HepG2 (cell line): ENCODE data around the gene PTMA.

ENCODE experiments used
- EZH2 ChIP-seq: conservative IDR thresholded peaks from 2 replicates; pipeline ENCODE4 v1.6.1; 2012; ENCODE audit warnings: mild to moderate bottlenecking, low read depth, low read length, moderate library complexity
- KLF16 ChIP-seq, 2 experiments: sonication (generic) in 1 of 2; formaldehyde crosslinking in 1 of 2; IDR thresholded peaks; 2 replicates each; pipeline versions ENCODE4 v1.6.1 to v1.8.0; 2016 to 2023; ENCODE audit warnings: missing genetic modification reagents in 2 of 2, missing compliant biosample characterization in 1 of 2
- PITX1 ChIP-seq: sonication (generic); formaldehyde crosslinking; IDR thresholded peaks from 2 replicates; pipeline ENCODE4 v1.5.1; 2020; ENCODE audit warnings: mild to moderate bottlenecking, missing genetic modification reagents
- SMAD1 ChIP-seq: sonication (generic); formaldehyde crosslinking; IDR thresholded peaks from 2 replicates; pipeline ENCODE4 v1.4.0; 2020; ENCODE audit warnings: missing genetic modification reagents, low read depth, mild to moderate bottlenecking, borderline replicate concordance
- XBP1 ChIP-seq: sonication (generic); formaldehyde crosslinking; IDR thresholded peaks from 2 replicates; pipeline ENCODE4 v1.5.0; 2020; ENCODE audit warnings: missing genetic modification reagents
- YY1 ChIP-seq: IDR thresholded peaks from 2 replicates; pipeline ENCODE4 v1.6.1; 2011; ENCODE audit warnings: low read length, low read depth, moderate library complexity, mild to moderate bottlenecking; ENCODE audit not compliant: insufficient read depth, insufficient replicate concordance
- ZBTB8A ChIP-seq: sonication (generic); formaldehyde crosslinking; IDR thresholded peaks from 2 replicates; pipeline ENCODE4 v1.4.0; 2020; ENCODE audit warnings: mild to moderate bottlenecking, low read depth, missing genetic modification reagents, borderline replicate concordance
- ZNF143 ChIP-seq: sonication (generic); formaldehyde crosslinking; IDR thresholded peaks from 2 replicates; pipeline ENCODE4 v1.4.0; 2020; ENCODE audit warnings: missing genetic modification reagents
- ZNF501 ChIP-seq: sonication (generic); formaldehyde crosslinking; IDR thresholded peaks from 2 replicates; pipeline ENCODE4 v1.5.1; 2020; ENCODE audit warnings: mild to moderate bottlenecking, moderate library complexity, missing genetic modification reagents
- TF ChIP-seq, protein P1 (sequence below): sonication (generic); formaldehyde crosslinking; IDR thresholded peaks from 2 replicates; pipeline ENCODE4 v1.8.0; 2022; ENCODE audit warnings: missing genetic modification reagents, mild to moderate bottlenecking, borderline replicate concordance
- TF ChIP-seq, protein P2 (sequence below): sonication (generic); formaldehyde crosslinking; IDR thresholded peaks from 2 replicates; pipeline ENCODE4 v1.5.1; 2020; ENCODE audit warnings: mild to moderate bottlenecking, missing genetic modification reagents, borderline replicate concordance
- TF ChIP-seq, protein P3 (sequence below): sonication (generic); formaldehyde crosslinking; IDR thresholded peaks from 2 replicates; pipeline ENCODE4 v1.5.0; 2020; ENCODE audit warnings: mild to moderate bottlenecking, missing genetic modification reagents, moderate library complexity

DNA sequence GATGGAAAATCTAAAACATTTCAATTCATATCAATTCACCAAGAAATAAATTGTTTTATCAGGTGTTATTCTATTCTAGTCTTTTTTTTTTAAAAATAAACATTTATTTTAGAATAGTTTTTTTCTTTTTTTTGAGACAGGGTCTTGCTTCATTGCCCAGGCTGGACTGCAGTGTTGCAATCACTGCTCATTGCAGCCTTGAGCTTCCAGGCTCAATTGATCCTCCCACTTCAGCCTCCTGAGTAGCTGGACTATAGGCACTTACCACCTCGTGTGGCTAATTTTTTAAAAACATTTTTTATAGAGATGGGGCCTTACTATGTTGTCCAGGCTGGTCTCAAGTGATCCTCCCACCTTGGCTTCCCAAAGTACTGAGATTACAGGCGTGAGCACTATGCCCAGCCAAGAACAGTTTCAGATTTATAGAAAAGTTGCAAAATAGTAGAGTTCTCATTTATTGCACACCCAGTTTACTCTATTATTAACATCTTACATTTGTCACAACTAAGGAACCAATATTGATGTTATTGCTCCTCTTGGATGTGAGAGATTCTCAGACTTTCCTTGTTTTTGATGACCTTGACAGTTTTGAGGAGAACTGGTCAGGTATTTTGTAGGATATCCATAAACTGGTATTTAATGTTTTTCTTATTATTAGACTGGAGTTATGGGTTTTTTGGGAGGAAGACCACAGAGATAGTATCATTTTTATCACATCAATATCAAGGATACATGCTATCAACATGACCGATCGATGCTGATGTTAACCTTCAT is 42.9 kb downstream of the PTMA start:
- TF ChIP-seq EZH2 (no peak), PITX1 (CRISPR knock-in tag) (no peak), KLF16 (CRISPR knock-in tag; IDR thresholded peaks at IDR 0.05) (no peak), YY1 (no peak), ZNF501 (no peak), SMAD1 (no peak), ZNF143 (CRISPR knock-in tag) (no peak), XBP1 (CRISPR knock-in tag) (no peak), ZBTB8A (no peak)
- TF ChIP-seq, protein P1, sequence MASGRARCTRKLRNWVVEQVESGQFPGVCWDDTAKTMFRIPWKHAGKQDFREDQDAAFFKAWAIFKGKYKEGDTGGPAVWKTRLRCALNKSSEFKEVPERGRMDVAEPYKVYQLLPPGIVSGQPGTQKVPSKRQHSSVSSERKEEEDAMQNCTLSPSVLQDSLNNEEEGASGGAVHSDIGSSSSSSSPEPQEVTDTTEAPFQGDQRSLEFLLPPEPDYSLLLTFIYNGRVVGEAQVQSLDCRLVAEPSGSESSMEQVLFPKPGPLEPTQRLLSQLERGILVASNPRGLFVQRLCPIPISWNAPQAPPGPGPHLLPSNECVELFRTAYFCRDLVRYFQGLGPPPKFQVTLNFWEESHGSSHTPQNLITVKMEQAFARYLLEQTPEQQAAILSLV (CRISPR knock-in tag): no peak
- TF ChIP-seq, protein P2, sequence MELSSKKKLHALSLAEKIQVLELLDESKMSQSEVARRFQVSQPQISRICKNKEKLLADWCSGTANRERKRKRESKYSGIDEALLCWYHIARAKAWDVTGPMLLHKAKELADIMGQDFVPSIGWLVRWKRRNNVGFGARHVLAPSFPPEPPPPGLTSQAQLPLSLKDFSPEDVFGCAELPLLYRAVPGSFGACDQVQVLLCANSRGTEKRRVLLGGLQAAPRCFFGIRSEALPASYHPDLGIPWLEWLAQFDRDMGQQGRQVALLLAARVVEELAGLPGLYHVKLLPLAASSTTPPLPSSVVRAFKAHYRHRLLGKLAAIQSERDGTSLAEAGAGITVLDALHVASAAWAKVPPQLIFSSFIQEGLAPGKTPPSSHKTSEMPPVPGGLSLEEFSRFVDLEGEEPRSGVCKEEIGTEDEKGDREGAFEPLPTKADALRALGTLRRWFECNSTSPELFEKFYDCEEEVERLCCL (CRISPR knock-in tag): no peak
- TF ChIP-seq, protein P3, sequence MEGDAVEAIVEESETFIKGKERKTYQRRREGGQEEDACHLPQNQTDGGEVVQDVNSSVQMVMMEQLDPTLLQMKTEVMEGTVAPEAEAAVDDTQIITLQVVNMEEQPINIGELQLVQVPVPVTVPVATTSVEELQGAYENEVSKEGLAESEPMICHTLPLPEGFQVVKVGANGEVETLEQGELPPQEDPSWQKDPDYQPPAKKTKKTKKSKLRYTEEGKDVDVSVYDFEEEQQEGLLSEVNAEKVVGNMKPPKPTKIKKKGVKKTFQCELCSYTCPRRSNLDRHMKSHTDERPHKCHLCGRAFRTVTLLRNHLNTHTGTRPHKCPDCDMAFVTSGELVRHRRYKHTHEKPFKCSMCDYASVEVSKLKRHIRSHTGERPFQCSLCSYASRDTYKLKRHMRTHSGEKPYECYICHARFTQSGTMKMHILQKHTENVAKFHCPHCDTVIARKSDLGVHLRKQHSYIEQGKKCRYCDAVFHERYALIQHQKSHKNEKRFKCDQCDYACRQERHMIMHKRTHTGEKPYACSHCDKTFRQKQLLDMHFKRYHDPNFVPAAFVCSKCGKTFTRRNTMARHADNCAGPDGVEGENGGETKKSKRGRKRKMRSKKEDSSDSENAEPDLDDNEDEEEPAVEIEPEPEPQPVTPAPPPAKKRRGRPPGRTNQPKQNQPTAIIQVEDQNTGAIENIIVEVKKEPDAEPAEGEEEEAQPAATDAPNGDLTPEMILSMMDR (CRISPR knock-in tag): no peak
